Cardiac fibroblast (primary cell): ENCODE results near the gene PIGN.

ENCODE experiments used
- DNase-seq, 2 donors: peaks; one replicate each; pipeline versions ENCODE4 v3.0.0 to v3.0.0-alpha.2; 2010; ENCODE audit warnings: low read depth in 2 of 2
- H3K4me3 ChIP-seq, 2 donors: replicated peaks in 1 of 2; 1 replicate in 1 of 2; 2 replicates in 1 of 2; pipeline ENCODE4 v1.5.1; 2011; ENCODE audit warnings: low read depth in 2 of 2, low read length in 2 of 2, mild to moderate bottlenecking in 2 of 2, moderate library complexity in 1 of 2
- CTCF ChIP-seq: IDR thresholded peaks from one replicate; pipeline ENCODE4 v1.5.1; 2011; ENCODE audit warnings: low read depth, mild to moderate bottlenecking, low read length, inconsistent platforms

The PIGN gene

GRCh38 chr18:62072370-62072769, 114.5 kb downstream of the PIGN start:
- TF ChIP-seq CTCF: no peak
- no peak for DNase-seq
- no peak overlapping the region for H3K4me3 ChIP-seq

- no peak for TF ChIP-seq CTCF
- no peak for DNase-seq
- no peak overlapping the region for H3K4me3 ChIP-seq
Measured at GRCh38 chr18:62071071-62071470, 115.8 kb downstream of the PIGN start.

- peak in 1 of 2 donors; percentile 21 for DNase-seq
- no peak overlapping the region for H3K4me3 ChIP-seq
- TF ChIP-seq CTCF: no peak
Measured at GRCh38 chr18:62070302-62070701, 116.6 kb downstream of the PIGN start.

GRCh38 chr18:62069556-62069955, 117.3 kb downstream of the PIGN start:
- no peak for TF ChIP-seq CTCF
- DNase-seq: peak; percentile 10 to 33

GRCh38 chr18:62066102-62066818, 120.6 kb downstream of the PIGN start:
- DNase-seq: no peak
- no peak for TF ChIP-seq CTCF
- H3K4me3 ChIP-seq: no peak overlapping the region

More at GRCh38 chr18:62069556-62069955, 117.3 kb downstream of the PIGN start:
- no peak overlapping the region for H3K4me3 ChIP-seq

- TF ChIP-seq CTCF: no peak
- no peak overlapping the region for H3K4me3 ChIP-seq
- DNase-seq: no peak
Measured at GRCh38 chr18:62064361-62064760, 122.5 kb downstream of the PIGN start.
